M059J (cell line): Measurements from ENCODE around the gene CPNE4. TPM values are rescaled to one million over a fixed set of nuclear protein-coding genes. Genes with fewer than 3 reads are reported as not detected.

ENCODE experiments used
- DNase-seq: peaks from one replicate; pipeline ENCODE4 v3.0.0-alpha.2; 2012; ENCODE audit warnings: low read depth
- total RNA-seq: library from RNA; depleted of rRNA; stranded (reverse); fragments of >200 nt; shearing (Covaris generic); gene quantifications from 2 replicates; pipeline ENCODE4 v1.2.3, GENCODE V29; 2014

The CPNE4 gene
- total RNA-seq, 1 experiment from 2014 or later = 0.32 TPM

- no peak for DNase-seq
Observed at GRCh38 chr3:131797776-131798175, 237.0 kb downstream of the CPNE4 start.

DNA sequence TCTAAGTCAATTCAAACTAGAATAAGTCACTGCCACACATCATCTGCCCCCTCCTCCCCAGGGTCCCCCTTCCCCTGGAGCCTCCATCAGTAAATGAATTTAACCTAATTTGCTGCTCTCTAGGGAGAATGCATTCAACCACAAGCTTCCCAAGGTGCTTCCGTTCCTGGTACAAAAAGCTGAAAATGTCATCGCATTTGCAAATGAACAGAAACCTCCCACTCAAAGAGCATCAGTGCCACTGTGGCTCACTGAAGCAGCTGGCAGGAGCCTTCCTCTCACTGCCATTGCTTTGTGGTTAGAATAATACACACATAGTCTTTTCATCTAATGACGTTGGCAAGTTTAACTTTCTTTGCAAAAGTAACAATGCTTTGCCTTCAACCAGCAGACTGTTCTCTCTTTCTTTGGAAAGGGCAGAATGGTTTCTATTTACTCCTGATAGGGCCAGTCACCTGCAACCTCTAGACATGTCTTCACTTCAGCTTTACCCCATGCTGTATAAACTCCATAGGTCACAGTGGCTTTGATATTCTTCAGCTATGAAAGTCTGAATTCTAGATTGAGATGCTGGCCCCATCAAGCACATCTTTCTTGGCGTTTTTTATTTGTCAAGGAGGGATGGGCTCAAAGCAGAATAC lies 238.1 kb downstream of the CPNE4 start:
- DNase-seq = no peak

- no peak for DNase-seq
Observed at GRCh38 chr3:131796111-131796510, 238.7 kb downstream of the CPNE4 start.

GRCh38 chr3:131795390-131796090 lies 239.3 kb downstream of the CPNE4 start:
- DNase-seq = peak; percentile 12

DNA sequence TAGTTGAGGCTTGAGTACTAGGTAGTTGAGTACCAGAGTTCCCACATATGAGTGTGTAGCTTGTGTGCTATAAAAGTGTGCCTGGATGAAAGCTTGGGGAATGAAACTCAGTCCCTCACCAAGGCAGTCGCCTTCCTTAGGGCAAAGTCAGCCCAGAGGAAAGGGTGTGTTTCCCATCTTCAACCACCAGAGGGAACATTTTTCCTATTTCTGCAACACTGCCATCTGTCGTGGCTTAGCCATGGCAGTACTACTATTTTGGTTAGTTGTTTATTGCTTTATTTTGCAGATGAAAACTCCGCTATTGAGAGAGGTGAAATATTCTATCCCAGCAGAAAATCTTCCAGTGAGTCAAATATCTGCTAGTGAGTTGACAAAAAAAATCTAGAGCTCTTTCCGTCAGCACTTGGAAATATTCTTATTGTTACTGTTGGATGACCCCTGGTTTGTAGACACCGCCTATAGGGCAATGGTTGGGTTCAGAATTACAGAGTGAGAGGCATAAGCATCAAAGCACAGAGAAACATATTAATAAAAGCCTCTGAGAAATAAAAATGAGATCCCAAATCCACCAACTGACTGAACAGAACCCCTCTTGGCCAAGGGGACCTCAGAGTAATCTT lies 239.9 kb downstream of the CPNE4 start:
- peak; percentile 47 for DNase-seq

- no peak for DNase-seq
Observed at GRCh38 chr3:131793870-131794269, 240.9 kb downstream of the CPNE4 start.

GRCh38 chr3:131789188-131789587 lies 245.6 kb downstream of the CPNE4 start:
- no peak for DNase-seq

DNA sequence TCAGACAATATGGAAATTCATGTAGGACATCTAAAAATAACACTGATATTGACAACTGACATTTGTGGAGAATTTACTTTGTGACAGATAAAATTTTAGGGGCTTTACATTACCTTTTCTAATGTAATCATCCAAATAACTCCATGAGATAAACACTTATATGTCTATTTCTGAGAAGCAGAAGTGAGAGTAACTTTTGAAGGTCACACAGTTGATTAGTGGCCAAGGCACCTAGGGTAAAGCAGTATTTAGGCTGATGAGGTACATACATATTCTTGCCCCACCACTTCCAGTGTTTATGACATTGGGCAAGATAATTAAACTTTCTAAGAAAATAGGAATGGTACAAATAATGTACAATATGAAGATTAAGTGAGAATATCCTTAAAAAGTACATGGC lies 248.4 kb downstream of the CPNE4 start:
- DNase-seq = no peak

DNA sequence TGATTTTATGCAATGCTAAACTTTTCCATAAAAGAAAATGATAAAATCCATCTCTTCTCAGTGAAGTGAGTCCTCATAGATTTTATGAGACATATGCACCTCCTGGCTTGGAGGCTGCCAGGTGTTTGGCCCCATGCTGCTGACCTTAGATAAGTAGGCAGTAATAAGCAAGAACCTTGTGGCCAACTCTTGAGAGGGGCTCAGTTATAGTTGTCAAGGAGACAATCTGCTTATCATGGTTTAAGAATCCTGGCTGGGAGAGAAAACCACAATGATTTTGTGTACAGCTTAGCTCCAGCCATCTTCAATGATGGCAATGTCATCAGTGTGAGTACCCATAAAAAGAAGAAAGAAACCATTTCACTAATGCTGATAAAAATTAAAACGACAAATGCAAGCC lies 252.1 kb downstream of the CPNE4 start:
- DNase-seq = no peak

DNA sequence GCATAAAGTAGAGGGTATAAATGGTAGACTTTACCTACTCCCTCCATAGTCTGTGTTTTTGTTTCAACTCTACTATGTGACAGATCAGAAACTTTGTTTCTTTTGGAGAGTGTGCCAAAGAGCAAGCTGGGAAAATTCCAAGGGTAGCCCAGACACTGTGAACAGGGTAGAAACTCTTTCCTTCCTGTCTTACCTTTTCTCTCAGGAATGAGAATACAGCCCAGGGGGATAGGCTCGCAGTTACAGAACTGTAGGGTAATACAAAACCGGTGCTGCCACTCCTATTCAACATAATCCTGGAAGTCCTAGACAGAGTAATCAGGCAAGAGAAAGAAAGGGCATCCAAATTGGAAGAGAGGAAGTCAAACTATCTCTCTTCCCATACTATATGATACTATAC lies 256.3 kb downstream of the CPNE4 start:
- no peak for DNase-seq

- no peak for DNase-seq
Observed at GRCh38 chr3:131775650-131776049, 259.2 kb downstream of the CPNE4 start.

DNA sequence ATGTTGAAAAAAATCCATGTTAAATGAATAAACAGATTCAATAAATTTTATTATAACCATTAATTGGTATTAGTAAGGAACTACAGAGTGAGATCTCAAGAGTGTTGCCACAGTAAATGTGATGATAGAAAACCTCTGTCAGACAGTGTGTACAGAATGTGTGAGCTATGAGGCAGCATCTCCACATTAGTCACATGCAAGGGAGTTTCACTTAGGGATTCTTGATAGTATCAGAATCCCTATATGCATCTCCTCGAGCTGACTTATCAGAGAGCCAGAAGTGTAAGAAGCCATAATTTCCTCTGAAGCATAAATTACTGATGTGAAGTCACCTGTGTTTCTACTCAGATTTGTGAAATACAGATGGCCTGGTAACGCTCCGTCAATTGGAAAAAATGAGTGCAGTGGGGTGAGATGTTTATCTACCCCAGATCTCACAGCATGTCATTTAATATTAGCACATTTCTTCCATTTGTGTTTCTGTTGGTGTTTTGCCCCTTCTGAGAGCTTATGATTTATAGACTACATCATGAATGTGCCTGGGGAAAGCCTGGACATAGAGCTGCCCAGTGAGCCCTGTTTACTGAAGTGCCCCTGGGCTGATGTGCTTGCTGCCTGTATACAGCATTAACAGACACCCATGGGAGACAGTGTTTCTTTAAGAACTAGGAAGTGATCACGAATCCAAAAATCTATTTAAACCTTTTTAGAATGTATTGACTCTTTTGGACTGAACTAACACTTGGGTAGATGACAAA lies 262.4 kb downstream of the CPNE4 start:
- DNase-seq = no peak

DNA sequence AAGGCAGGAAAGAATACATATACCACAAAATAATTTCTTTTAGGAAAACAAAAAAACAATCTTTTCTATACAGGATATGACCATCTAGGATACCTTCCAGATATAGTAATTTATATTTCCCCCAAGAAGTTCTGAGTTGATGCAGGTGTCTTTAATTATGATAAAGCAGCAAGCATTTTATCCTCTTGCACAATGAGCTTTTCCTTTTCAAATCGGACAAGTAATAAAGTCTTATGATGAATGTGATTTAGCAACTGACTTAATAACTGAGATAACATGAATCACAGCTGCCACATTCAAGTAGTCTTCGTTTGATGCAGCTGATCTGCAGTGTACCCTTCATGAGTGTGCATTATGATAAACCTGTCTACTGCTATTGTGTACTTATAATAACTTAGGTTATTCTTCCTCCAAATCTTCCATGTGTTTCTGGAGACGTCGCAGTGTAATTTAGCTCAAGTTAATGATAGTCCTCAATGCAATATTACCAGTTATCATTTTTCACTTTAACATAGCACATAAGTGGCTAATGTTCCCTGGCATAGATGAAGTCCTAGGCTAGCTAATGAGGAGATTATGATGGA lies 271.7 kb downstream of the CPNE4 start:
- no peak for DNase-seq

DNA sequence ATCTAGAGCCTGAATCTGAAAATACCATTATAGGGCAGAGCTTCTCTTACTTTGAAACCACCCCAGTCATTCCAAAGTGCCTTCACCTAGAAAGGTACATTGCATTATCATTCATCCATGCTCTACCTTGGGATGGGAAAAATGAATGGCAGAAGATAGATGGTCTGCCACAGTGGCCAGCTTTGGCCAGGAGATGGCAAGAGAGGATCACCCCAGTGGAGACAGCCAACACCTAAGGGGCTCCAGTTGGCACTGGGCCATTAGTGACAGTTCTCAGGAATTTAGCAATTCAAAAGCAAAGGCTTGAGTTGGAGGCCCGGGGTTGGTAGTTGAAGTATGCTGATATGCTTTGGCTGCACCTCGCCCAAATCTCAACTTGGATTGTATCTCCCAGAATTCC lies 278.4 kb downstream of the CPNE4 start:
- no peak for DNase-seq

DNA sequence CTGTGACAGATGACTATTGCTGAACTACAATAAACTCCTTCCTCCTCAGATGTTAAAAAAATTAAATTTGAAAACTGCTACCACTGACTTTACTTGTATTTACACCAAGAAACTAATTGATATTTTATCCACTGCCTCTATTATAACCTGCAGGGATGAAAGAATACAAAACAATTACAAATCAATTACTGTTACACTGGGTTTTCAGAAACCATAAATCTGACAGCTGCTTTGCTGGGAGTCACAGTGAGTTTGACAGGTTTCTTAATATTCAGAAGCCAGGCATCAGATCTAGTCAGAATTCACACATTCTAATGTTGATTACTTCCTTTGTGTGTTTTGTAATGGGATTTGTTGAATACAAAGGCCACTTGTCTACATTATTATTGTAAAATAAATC lies 279.4 kb downstream of the CPNE4 start:
- no peak for DNase-seq

- no peak for DNase-seq
Observed at GRCh38 chr3:131750256-131750655, 284.6 kb downstream of the CPNE4 start.

DNA sequence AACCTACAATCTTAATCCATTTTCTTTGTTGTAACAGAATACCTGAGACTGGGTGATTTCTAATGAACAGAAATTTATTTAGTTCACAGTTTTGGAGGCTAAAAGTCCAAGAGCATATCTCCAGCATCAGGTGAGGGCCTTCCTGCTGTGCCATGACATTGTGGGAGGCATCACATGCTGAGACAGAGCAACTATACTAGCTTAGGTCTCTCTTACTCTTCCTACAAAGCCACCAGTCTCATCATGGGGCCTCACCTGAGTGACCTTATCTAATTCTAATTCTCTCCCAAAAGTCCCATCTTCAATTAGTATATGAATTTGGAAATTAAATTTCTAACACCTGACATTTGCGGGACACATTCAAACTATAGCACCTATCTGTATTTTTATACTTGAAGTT lies 285.0 kb downstream of the CPNE4 start:
- no peak for DNase-seq

DNA sequence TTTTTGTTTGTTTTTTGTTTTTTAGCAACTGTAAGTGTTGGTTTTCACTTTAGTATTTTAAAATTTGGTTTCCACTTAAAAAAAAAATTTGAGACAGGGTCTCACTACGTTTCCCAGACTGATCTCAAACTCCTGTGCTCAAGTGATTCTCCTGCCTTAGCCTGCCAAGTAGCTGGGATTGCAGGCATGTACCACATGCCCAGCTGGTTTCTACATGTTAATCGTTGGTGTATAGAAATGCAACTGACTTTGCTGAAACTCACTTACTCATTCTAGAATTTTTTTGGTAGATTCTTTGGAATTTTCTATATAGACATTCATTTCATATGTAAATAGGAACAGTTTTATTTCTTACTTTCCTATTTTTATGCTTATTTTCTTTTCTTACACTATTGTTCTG lies 287.3 kb downstream of the CPNE4 start:
- no peak for DNase-seq

- no peak for DNase-seq
Observed at GRCh38 chr3:131744765-131745164, 290.0 kb downstream of the CPNE4 start.

DNA sequence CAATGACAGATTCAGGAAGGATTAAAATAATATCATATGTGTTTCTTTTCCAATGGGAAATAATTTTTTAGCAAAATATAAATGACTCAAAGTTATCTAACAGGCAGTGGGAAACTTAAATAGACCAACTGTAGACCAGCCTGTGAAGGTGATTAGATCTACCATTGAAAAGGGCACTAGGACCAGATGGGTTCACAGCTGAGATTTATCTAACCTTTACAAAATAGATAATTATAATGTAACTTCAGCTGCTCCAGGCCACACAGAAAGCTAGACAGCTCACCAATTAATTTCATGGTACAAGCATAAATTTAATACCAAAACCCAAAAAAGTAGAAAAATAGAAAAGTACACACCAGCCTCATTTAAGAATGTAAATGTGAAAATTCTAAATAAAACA lies 291.7 kb downstream of the CPNE4 start:
- DNase-seq = no peak

GRCh38 chr3:131739211-131739610 lies 295.6 kb downstream of the CPNE4 start:
- DNase-seq = no peak

GRCh38 chr3:131738095-131738494 lies 296.7 kb downstream of the CPNE4 start:
- DNase-seq = no peak
